ENCODE results near the gene OR9G4.
A peak's percentile ranks its signal among the peaks of the same experiment; 100 is the strongest.

The OR9G4 gene

GRCh38 chr11:56748597-56748996, at the start of gene OR9G4:
TSS of gene OR9G4 (minus strand) at chr11:56748697. CDS start at chr11:56743766, 4,931 bp downstream.
- DNase-seq (ENCODE audit: low read depth, low spot score) = no peak

GRCh38 chr11:56783448-56784041, 35.0 kb upstream of the OR9G4 start:
- peak; percentile 9 for DNase-seq (ENCODE audit: low read depth, low spot score)

DNA sequence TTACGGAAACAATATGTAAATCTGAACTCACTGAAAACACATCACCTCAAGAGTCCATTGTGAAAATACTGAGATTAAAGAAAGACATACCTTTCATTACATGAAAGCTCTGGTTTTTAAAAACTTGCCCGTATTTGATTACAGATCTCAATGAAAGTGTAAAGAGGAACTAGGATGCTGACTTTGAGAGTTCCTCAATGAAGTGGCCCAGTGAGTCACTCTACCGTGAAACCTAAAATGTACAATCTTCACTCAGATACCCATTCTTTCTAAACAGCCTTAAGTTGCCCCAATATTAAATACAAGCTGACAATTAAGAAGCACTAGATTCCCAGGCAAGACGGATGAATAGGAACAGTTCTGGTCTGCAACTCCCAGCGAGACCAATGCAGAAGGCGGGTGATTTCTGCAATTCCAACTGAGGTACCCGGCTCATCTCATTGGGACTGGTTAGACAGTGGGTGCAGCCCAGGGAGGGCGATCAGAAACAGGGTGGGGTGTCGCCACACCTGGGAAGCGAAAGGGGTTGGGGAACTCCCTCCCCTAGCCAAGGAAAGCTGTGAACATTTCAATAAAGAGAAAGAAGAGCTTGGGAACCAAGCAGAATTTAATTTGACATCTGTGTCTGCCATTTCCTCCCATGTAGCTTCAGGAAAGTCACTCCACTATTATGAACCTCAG, 33.8 kb upstream of the OR9G4 start:
- no peak for DNase-seq (ENCODE audit: low read depth, low spot score)

GRCh38 chr11:56776809-56777208, 28.3 kb upstream of the OR9G4 start:
- no peak for DNase-seq (ENCODE audit: low read depth, low spot score)

DNA sequence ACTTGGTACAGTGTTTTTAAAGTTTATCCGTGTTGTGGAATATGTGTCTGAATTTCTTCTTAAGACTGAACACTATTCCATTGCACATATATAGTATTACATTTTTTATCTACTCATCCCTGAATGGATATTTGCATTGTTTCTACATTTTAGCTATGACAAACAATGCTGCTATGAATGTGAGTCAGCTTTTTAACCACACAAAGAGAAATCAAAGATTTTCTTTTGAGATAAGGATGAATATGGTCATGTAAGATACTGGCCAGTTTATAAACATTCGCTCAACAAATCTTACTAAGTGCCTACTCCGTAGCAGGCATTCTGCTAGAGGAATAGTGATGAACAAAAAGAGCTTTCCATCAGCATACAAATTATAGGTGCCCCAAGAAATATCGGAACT, 16.5 kb upstream of the OR9G4 start:
- no peak for DNase-seq (ENCODE audit: low read depth, low spot score)

GRCh38 chr11:56751480-56751879, 3.0 kb upstream of the OR9G4 start:
- DNase-seq (ENCODE audit: low read depth, low spot score) = no peak

GRCh38 chr11:56750190-56750589, 1.7 kb upstream of the OR9G4 start:
- DNase-seq (ENCODE audit: low read depth, low spot score) = no peak

DNA sequence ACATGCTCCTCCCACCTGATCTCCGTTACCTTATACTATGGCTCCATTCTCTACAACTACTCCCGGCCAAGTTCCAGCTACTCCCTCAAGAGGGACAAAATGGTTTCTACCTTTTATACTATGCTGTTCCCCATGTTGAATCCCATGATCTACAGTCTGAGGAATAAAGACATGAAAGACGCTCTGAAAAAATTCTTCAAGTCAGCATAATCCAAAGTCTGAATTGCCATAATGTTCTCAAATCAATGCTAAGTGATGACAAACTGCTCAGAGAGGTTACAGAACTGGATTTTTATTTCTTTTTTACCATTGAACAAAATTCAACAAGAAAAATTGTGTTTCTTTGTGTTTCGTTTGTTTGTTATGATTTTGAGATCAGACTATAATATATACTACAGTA, 7.6 kb downstream of the OR9G4 start:
- no peak for DNase-seq (ENCODE audit: low read depth, low spot score)

GRCh38 chr11:56740107-56740506, 8.4 kb downstream of the OR9G4 start:
- DNase-seq (ENCODE audit: low read depth, low spot score) = no peak

DNA sequence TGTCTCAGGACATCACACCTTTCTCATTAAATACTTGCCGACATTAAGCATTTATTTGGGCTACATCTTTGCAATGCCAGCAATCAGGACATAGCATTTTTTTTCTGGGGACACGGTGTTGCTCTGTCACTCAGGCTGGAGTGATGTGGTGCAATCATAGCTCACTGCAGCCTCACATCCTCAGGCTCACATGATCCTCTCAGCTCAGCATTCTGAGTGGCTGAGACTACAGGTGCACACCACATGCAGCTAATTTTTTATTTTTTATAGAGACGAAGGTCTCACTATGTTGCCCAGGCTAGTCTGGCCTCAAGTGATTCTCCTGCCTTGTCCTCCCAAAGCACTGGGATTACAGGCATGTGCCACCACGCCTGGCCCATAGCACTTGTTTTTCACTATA, 28.0 kb downstream of the OR9G4 start:
- no peak for DNase-seq (ENCODE audit: low read depth, low spot score)

GRCh38 chr11:56716379-56716854, 32.1 kb downstream of the OR9G4 start:
- DNase-seq (ENCODE audit: low read depth, low spot score) = no peak

- no peak for DNase-seq (ENCODE audit: low read depth, low spot score)
Observed at GRCh38 chr11:56714206-56714605, 34.3 kb downstream of the OR9G4 start.

DNA sequence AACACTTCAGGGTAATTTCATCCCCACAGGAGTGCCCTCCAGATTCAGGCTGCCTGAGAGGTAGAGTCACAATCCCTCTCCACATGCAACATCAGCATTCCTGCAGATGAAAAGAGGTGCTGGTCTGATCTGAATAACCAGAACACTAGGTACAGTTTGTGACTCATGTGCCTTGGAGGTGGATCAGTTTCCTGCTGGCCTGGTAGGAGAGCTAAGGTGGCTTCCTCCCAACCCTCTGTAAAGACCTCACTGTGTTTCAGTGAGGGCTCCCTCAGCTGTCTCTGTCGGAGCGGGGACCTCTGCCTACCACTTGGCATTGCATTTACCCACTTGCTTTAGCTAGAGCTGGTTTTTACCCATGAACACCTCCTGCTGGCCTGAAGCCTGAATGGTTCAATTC, 42.0 kb downstream of the OR9G4 start:
- no peak for DNase-seq (ENCODE audit: low read depth, low spot score)

- no peak for DNase-seq (ENCODE audit: low read depth, low spot score)
Observed at GRCh38 chr11:56705784-56706396, 42.6 kb downstream of the OR9G4 start.

DNA sequence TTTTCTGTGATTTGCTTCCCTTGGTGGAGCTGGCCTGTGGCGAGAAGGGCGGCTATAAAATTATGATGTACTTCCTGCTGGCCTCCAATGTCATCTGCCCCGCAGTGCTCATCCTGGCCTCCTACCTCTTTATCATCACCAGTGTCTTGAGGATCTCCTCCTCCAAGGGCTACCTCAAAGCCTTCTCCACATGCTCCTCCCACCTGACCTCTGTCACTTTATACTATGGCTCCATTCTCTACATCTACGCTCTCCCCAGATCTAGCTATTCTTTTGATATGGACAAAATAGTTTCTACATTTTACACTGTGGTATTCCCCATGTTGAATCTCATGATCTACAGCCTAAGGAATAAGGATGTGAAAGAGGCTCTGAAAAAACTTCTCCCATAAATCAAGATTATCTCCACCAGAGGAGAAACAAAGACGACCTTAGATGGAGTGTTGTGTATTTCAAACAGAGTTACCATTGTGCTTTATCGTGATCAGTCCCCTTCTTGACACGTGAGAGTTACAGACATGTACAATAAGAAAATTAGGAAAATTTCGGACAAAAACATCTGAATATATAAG, 47.5 kb downstream of the OR9G4 start:
- no peak for DNase-seq (ENCODE audit: low read depth, low spot score)

DNA sequence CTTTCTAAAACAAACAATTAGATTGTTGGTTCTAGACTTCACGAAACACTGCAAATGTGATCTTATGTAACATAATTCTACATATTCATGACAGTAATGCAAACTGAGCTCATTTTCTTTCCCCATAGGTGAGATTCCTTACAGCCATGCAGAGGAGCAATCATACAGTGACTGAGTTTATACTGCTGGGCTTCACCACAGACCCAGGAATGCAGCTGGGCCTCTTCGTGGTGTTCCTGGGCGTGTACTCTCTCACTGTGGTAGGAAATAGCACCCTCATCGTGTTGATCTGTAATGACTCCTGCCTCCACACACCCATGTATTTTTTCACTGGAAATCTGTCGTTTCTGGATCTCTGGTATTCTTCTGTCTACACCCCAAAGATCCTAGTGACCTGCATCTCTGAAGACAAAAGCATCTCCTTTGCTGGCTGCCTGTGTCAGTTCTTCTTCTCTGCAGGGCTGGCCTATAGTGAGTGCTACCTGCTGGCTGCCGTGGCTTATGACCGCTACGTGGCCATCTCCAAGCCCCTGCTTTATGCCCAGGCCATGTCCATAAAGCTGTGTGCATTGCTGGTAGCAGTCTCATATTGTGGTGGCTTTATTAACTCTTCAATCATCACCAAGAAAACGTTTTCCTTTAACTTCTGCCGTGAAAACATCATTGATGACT, 48.1 kb downstream of the OR9G4 start:
- DNase-seq (ENCODE audit: low read depth, low spot score) = no peak

GRCh38 chr11:56698795-56699194, 49.7 kb downstream of the OR9G4 start, which contains the start of gene OR9G1:
TSS of gene OR9G1 (plus strand) at chr11:56699095. CDS start at chr11:56700388, 1,293 bp downstream.
- DNase-seq (ENCODE audit: low read depth, low spot score) = no peak

GRCh38 chr11:56693428-56693827, 55.1 kb downstream of the OR9G4 start:
- no peak for DNase-seq (ENCODE audit: low read depth, low spot score)
